Heart left ventricle (tissue), 13 donors: ENCODE data around the gene LIPE.

Experiments
- CTCF ChIP-seq, 12 donors: fragments of 200-600 bp; sonication (generic) in 4 of 12; IDR thresholded peaks; one replicate each; pipeline versions ENCODE4 v1.5.0 to v1.8.0; 2018 to 2022; ENCODE audit warnings: antibody characterized with exemption in 12 of 12, mild to moderate bottlenecking in 5 of 12
- POLR2A ChIP-seq, 2 donors: fragments of 450-650 bp; IDR thresholded peaks; one replicate each; pipeline ENCODE4 v1.6.1; 2017; ENCODE audit warnings: antibody characterized with exemption in 2 of 2, mild to moderate bottlenecking in 2 of 2, moderate library complexity in 2 of 2
- donor health status: ischemic (EF 13 %, LVEDD 7.1; RV severe dilation, severe dysfunction).
- donor health status: DM: no; HTN: yes; CAD: no.
- donor health status: DM: no; HTN: no; CAD: no.
- donor health status: ischemic (EF 25% LVEDD 6.9; RV normal size, moderate dysfunction).
- donor health status: ischemic (EF 25% LVEDD 5.7; RV mildly dilated, moderate dysfunction).
- donor health status: ischemic (EF 35%, LVEDD 5.7; RV mildly dilated, moderate dysfunction).
- donor health status: nonischemic (EF 11% LVEDD 7.7; RV severe dilation, severe dysfunction).
- donor health status: DM: yes; HTN: yes; CAD: no.
- donor health status: PGD.
- donor health status: ischemic (EF 29% LVEDD 5.4; RV normal size, mild dysfunction).
- donor health status: nonischemic (EF 23%, LVEDD 6.1; RV moderate dilation, normal function).

- no peak for TF ChIP-seq CTCF (IDR thresholded peaks at IDR 0.05)
- TF ChIP-seq POLR2A (IDR thresholded peaks at IDR 0.05) = no peak
These were observed 47.0 kb downstream of the LIPE start for GRCh38 chr19:42380155-42380554.
